Esophagus squamous epithelium (tissue), 4 donors: ENCODE results near the gene MEPCE.

Experiments used
- POLR2A ChIP-seq, 4 donors: fragments of 450-650 bp; IDR thresholded peaks; one replicate each; pipeline ENCODE4 v1.6.1; 2017; ENCODE audit warnings: antibody characterized with exemption in 4 of 4, mild to moderate bottlenecking in 4 of 4, moderate library complexity in 3 of 4
- TF ChIP-seq, protein P1 (sequence below), 6 experiments: fragments of 450-650 bp in 4 of 6; fragments of 200-600 bp in 2 of 6; sonication (generic) in 2 of 6; IDR thresholded peaks; one replicate each; pipeline ENCODE4 v1.5.1; 2016 to 2019; ENCODE audit warnings: antibody characterized with exemption in 6 of 6, mild to moderate bottlenecking in 4 of 6, moderate library complexity in 4 of 6

DNA sequence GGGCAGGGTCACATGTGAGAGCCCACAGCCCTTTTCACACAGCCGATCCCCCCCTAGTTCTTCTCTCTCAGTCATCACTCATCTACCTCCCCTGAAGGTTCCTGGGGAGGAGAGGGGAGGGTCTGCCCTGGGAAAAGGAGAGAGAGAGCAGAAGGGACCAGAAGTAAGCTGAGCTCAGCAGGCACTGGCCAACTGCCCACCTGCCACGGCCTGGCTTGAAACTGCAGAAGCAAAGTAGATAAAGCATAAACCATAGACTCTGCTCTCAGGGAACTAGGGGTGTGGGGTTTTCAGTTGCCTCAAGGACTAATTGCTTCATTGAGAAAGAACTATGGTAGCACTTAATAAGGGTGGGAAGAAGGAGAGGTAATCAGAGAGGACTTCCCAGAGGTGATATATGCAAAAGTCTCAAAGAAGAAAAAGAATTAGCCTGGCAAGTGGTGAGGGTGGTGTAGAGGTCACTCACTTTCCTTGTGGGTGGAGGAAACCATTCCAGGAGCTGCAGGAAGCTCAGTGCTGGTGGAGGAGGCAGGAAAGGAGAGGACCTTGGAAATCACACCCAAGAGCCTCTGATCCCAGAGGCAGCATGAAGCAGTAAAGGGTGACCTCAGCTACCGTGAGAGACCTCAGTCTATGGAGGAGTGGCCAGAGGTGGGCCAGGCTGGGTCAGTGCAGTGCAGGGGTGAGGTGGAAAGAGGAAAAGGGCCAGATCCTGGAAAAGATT, 39.2 kb upstream of the MEPCE start:
- no peak for TF ChIP-seq POLR2A (IDR thresholded peaks at IDR 0.05)
- TF ChIP-seq, protein P1, sequence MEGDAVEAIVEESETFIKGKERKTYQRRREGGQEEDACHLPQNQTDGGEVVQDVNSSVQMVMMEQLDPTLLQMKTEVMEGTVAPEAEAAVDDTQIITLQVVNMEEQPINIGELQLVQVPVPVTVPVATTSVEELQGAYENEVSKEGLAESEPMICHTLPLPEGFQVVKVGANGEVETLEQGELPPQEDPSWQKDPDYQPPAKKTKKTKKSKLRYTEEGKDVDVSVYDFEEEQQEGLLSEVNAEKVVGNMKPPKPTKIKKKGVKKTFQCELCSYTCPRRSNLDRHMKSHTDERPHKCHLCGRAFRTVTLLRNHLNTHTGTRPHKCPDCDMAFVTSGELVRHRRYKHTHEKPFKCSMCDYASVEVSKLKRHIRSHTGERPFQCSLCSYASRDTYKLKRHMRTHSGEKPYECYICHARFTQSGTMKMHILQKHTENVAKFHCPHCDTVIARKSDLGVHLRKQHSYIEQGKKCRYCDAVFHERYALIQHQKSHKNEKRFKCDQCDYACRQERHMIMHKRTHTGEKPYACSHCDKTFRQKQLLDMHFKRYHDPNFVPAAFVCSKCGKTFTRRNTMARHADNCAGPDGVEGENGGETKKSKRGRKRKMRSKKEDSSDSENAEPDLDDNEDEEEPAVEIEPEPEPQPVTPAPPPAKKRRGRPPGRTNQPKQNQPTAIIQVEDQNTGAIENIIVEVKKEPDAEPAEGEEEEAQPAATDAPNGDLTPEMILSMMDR (IDR thresholded peaks at IDR 0.05) = no peak
